HepG2 (cell line): ENCODE measurements around the gene ABHD17C. TPM values are rescaled to one million over a fixed set of nuclear protein-coding genes. Genes with fewer than 3 reads are reported as not detected.
A peak's percentile ranks its signal among the peaks of the same experiment; 100 is the strongest.

Experiments used
- ATAC-seq: fragments of 200-7000 bp; cut with Tn5 transposase; 3 replicates; pipeline ENCODE4 v1.9.1; 2020; ENCODE audit warnings: mild to moderate bottlenecking, moderate library complexity
- BruUV-seq: library from RNA; stranded (reverse); fragments of 400-500 nt; replicated peaks from 2 replicates; lab custom pipeline; 2021; lab: Mats Ljungman, UMichigan
- CTCF ChIA-PET: fragments of 300-600 bp; formaldehyde crosslinking; extraction: SDS; loops from one replicate; lab custom pipeline; 2021; ENCODE audit warnings: low total read pairs, inconsistent platforms, low intra/inter-chr PET ratio; lab: Yijun Ruan, JAX
- POLR2A ChIA-PET: fragments of 350-600 bp; sonication (Branson Sonifier 250); formaldehyde crosslinking; loops from one replicate; lab custom pipeline; 2020; ENCODE audit warnings: antibody characterized with exemption, inconsistent platforms; lab: Yijun Ruan, JAX
- DNase-seq: peaks from one replicate; pipeline ENCODE4 v3.0.0-alpha.2; 2015; ENCODE audit warnings: low spot score
- FAIRE-seq: peaks from 3 replicates; lab custom pipeline; 2011; peaks lifted over from hg19 to GRCh38; lab: Jason Lieb, UNC
- H2AFZ ChIP-seq: one replicate; pipeline ENCODE4 v1.6.1; 2011; ENCODE audit warnings: low read length, inconsistent platforms
- H3K27ac ChIP-seq: fragments of 300-600 bp; 3 replicates; pipeline ENCODE4 v1.8.0; 2011; ENCODE audit warnings: mixed run types, mild to moderate bottlenecking, mixed read lengths, low read length, inconsistent platforms; ENCODE audit not compliant: insufficient read depth; ENCODE audit errors: extremely low read length
- H3K27me3 ChIP-seq, 2 experiments: fragments of 200-600 bp in 1 of 2; 2 replicates in 1 of 2; 3 replicates in 1 of 2; pipeline versions ENCODE4 v1.6.0 to v1.8.0; 2011; ENCODE audit warnings: low read length in 2 of 2, mild to moderate bottlenecking in 2 of 2, moderate library complexity in 2 of 2, inconsistent platforms in 1 of 2; ENCODE audit not compliant: insufficient read depth in 2 of 2, control insufficient read depth in 1 of 2
- H3K36me3 ChIP-seq, 2 experiments: fragments of 200-600 bp in 1 of 2; replicated peaks in 1 of 2; 2 replicates in 1 of 2; 3 replicates in 1 of 2; pipeline versions ENCODE4 v1.5.1 to v1.8.0; 2011; ENCODE audit warnings: low read length in 2 of 2, inconsistent platforms in 1 of 2; ENCODE audit not compliant: insufficient read depth in 2 of 2, control insufficient read depth in 1 of 2
- H3K4me1 ChIP-seq: 2 replicates; pipeline ENCODE4 v1.5.1; 2012; ENCODE audit warnings: low read length, inconsistent platforms; ENCODE audit not compliant: insufficient read depth
- H3K4me2 ChIP-seq: 2 replicates; pipeline ENCODE4 v1.6.0; 2011; ENCODE audit warnings: low read depth, low read length, inconsistent platforms
- H3K4me3 ChIP-seq, 3 experiments: fragments of 200-600 bp in 1 of 3; sonication (generic), shearing (Covaris generic) in 1 of 3; replicated peaks in 1 of 3; 2 replicates each; pipeline ENCODE4 v1.5.1; 2011 to 2016; ENCODE audit warnings: low read length in 3 of 3, inconsistent platforms in 2 of 3, low read depth in 2 of 3, mild to moderate bottlenecking in 2 of 3, control low read depth in 1 of 3, mixed read lengths in 1 of 3; ENCODE audit not compliant: insufficient read depth in 1 of 3
- H3K79me2 ChIP-seq: one replicate; pipeline ENCODE4 v1.6.1; 2011; ENCODE audit warnings: low read length, inconsistent platforms; ENCODE audit not compliant: insufficient read depth
- H3K9ac ChIP-seq: 2 replicates; pipeline ENCODE4 v1.6.0; 2011; ENCODE audit warnings: mild to moderate bottlenecking, low read depth, low read length, inconsistent platforms; ENCODE audit not compliant: insufficient read depth
- H3K9me3 ChIP-seq: 2 replicates; pipeline ENCODE4 v1.5.1; 2012; ENCODE audit warnings: mild to moderate bottlenecking, low read length
- H4K20me1 ChIP-seq: 2 replicates; pipeline ENCODE4 v1.6.0; 2011; ENCODE audit warnings: inconsistent platforms, mild to moderate bottlenecking, low read length, moderate library complexity; ENCODE audit not compliant: insufficient read depth
- MAFK ChIP-seq, 2 experiments: IDR thresholded peaks in 1 of 2; conservative IDR thresholded peaks in 1 of 2; 2 replicates each; pipeline ENCODE4 v1.6.1; 2011; ENCODE audit warnings: improper control_type of control experiment in 2 of 2, low read length in 2 of 2
- MXD3 ChIP-seq: IDR thresholded peaks from 2 replicates; pipeline ENCODE4 v1.6.1; 2016; ENCODE audit warnings: mild to moderate bottlenecking, missing biosample characterization, missing genetic modification reagents
- POGK ChIP-seq: sonication (generic); formaldehyde crosslinking; conservative IDR thresholded peaks from 2 replicates; pipeline ENCODE4 v1.8.0; 2022; ENCODE audit warnings: mild to moderate bottlenecking, moderate library complexity, missing genetic modification reagents
- WGBS: methylation state at CpG from one replicate; pipeline ENCODE4 v1.1.6; 2017; ENCODE audit warnings: low lambda C conversion rate; 5-methylcytosine and 5-hydroxymethylcytosine counted together
- in situ Hi-C: cut with HindIII; loops from 2 replicates; pipeline ENCODE4 v1.10.0; 2017; ENCODE audit warnings: low pct_unique_long_range_greater_than_20kb; ENCODE audit not compliant: extremely low pct_ligation_motif_present
- intact Hi-C: fragments of 100-400 bp; cut with micrococcal nuclease; formaldehyde crosslinking; loops from one replicate; pipeline ENCODE4 v1.10.0; 2022; ENCODE audit not compliant: unreplicated experiment
- polyA plus RNA-seq, 8 experiments: library from polyadenylated mRNA; depleted of rRNA in 3 of 8; stranded (reverse) in 7 of 8; unstranded in 1 of 8; fragments of >200 nt; fragmentation: Illumina TruSeq in 4 of 8; extraction: Trizol in 4 of 8; gene quantifications; 2 replicates each; pipeline versions ENCODE4 v1.2.1 to v1.2.3, GENCODE V29; 2011 to 2016; ENCODE audit warnings: low read depth in 4 of 8, missing spikeins in 1 of 8, mixed read lengths in 1 of 8; ENCODE audit not compliant: insufficient read depth in 1 of 8
- total RNA-seq, 5 experiments: library from RNA; depleted of rRNA; stranded (reverse); fragments of >200 nt; fragmentation: Illumina TruSeq; extraction: Trizol; gene quantifications; 2 replicates each; pipeline ENCODE4 v1.2.3, GENCODE V29; 2016; ENCODE audit warnings: low read depth in 1 of 5

The ABHD17C gene
- total and polyA plus RNA-seq, 2 of the 13 experiments (the other 11 are each of a cell fraction or from before 2014, with no cell fraction given) = 2.9 to 3.9 TPM

- ChIA-PET CTCF (no interaction called here), POLR2A (no interaction called here)
- H3K79me2 ChIP-seq = no peaks in the 10 kb centered on the region
- H3K4me1 ChIP-seq = no peaks in the 10 kb centered on the region
- H2AFZ ChIP-seq = no peak overlapping the region
- H3K9ac ChIP-seq = no peak overlapping the region
- FAIRE-seq = no peak
- ATAC-seq = no peak
- no peak for DNase-seq
- H3K27me3 ChIP-seq = no peaks in the 10 kb centered on the region
- intact Hi-C loops = no loop called here
- BruUV-seq = no TSS peak
- no peaks in the 10 kb centered on the region for H3K9me3 ChIP-seq
- no peak for TF ChIP-seq POGK (CRISPR knock-in tag)
- peaks cover 29 to 71% of the 10 kb centered on the region in 2 experiments for H3K36me3 ChIP-seq
- in situ Hi-C loops = no loop called here
- 96% methylated on average over 5 of the region's 5 CpGs for WGBS
- H3K4me3 ChIP-seq = no peak overlapping the region
- no peak overlapping the region for H3K4me2 ChIP-seq
- H4K20me1 ChIP-seq = 0 out of 2 replicates have a peak, but pooled peaks cover 2% of the 10 kb centered on the region
- no peak overlapping the region for H3K27ac ChIP-seq
Observed at GRCh38 chr15:80790236-80790635, 95.1 kb downstream of the ABHD17C start.

GRCh38 chr15:80791004-80791403 is 95.9 kb downstream of the ABHD17C start:
- Histone ChIP-seq H3K27ac (no peak overlapping the region), H2AFZ (no peak overlapping the region), H3K4me2 (no peak overlapping the region), H3K36me3 (peaks cover 31 to 72% of the 10 kb centered on the region in 2 experiments), H4K20me1 (0 out of 2 replicates have a peak, but pooled peaks cover 2% of the 10 kb centered on the region), H3K9me3 (no peaks in the 10 kb centered on the region), H3K79me2 (no peaks in the 10 kb centered on the region), H3K4me1 (no peaks in the 10 kb centered on the region), H3K27me3 (no peaks in the 10 kb centered on the region), H3K4me3 (no peak overlapping the region), H3K9ac (no peak overlapping the region)
- TF ChIP-seq MXD3 (CRISPR knock-in tag) (no peak), MAFK (conservative IDR thresholded peaks at IDR 0.05 in 1 of 2, IDR thresholded peaks at IDR 0.05 in 1 of 2; ENCODE audit: low read length in 2 of 2) (0 out of 4 replicates have a peak, but pooled peaks of 1 of the 2 experiments have one; percentile 3)
- 81% methylated on average over 1 of the region's 1 CpG for WGBS
- no peak for DNase-seq
- ChIA-PET CTCF (no interaction called here), POLR2A (no interaction called here)
- intact Hi-C loops = no loop called here
- ATAC-seq = no peak
- in situ Hi-C loops = no loop called here
- BruUV-seq = no TSS peak
- FAIRE-seq = no peak
